Ectodermal cell (in vitro differentiated cells): Measurements from ENCODE around the gene KIRREL1.

Experiments used
- H3K27ac ChIP-seq: 2 replicates; pipeline ENCODE4 v1.7.0; 2013; ENCODE audit warnings: mild to moderate bottlenecking, low read depth, low read length; ENCODE audit not compliant: insufficient read depth, poor library complexity, severe bottlenecking
- H3K27me3 ChIP-seq: 2 replicates; pipeline ENCODE4 v1.7.0; 2013; ENCODE audit warnings: mild to moderate bottlenecking, low read length; ENCODE audit not compliant: insufficient read depth, control insufficient read depth, poor library complexity, severe bottlenecking
- H3K36me3 ChIP-seq: one replicate; pipeline ENCODE4 v1.7.0; 2013; ENCODE audit warnings: low read length; ENCODE audit not compliant: control insufficient read depth, insufficient read depth
- H3K4me1 ChIP-seq: one replicate; pipeline ENCODE4 v1.7.0; 2013; ENCODE audit warnings: low read length; ENCODE audit not compliant: control insufficient read depth, insufficient read depth
- H3K4me3 ChIP-seq: 2 replicates; pipeline ENCODE4 v1.7.0; 2013; ENCODE audit warnings: low read depth, low read length, control low read depth; ENCODE audit not compliant: insufficient read depth
- H3K9me3 ChIP-seq: 2 replicates; pipeline ENCODE4 v1.7.0; 2013; ENCODE audit warnings: mild to moderate bottlenecking, low read length, moderate library complexity; ENCODE audit not compliant: control insufficient read depth
- WGBS, 2 experiments: methylation state at CpG; one replicate each; pipeline ENCODE4 v1.1.7; 2013; ENCODE audit warnings: missing lambda C conversion rate in 2 of 2; 5-methylcytosine and 5-hydroxymethylcytosine counted together

The KIRREL1 gene

DNA sequence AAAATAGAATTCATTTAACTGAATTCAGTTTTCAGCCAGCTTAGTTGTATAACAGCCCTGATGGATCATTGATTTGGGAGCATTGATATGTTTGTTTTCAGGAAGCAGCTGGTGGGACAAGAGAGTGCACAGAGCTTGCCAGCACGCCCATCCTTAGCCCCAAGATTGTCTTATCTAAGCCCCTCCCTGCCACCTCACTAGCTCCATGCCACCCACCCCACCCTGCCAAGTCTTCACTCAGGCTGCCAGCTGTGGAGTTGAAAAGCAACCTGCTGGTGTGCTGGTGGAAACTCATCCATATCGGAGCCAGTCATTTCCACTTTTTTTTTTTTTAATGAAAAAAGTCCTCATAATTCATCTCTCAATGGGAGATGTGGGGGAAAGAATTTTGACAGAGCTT lies 11.8 kb downstream of the KIRREL1 start:
- WGBS, 2 experiments: 90 to 93% methylated on average over 1 to 2 of the region's 2 CpGs
- Histone ChIP-seq H3K4me1 (peaks cover 82% of the 10 kb centered on the region), H3K36me3 (no peaks in the 10 kb centered on the region)

DNA sequence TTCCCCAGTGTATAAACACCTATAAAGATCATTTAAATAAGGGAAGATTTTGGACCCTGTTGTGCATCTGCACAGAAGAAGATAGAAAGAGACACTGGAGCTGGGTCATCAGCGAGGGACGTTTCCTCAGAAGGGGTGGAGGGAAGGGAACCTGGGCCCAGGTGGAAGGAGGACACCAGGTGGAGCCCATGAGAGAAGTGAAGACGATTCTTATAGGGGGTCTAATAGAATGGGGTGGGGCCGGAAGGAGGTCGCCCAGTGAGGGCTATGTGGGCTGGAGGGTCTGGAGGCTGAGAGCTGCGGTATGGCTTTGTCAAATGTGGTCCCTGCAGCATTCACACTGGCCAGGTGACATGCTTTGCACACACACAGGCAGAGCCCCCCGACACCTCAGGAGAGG lies 13.7 kb downstream of the KIRREL1 start:
- no peaks in the 10 kb centered on the region for H3K36me3 ChIP-seq
- no peaks in the 10 kb centered on the region for H3K9me3 ChIP-seq
- WGBS, 2 experiments: 84 to 88% methylated on average over 7 of the region's 7 CpGs
- H3K4me3 ChIP-seq: no peak overlapping the region
- H3K4me1 ChIP-seq: peaks cover 82% of the 10 kb centered on the region
- no peaks in the 10 kb centered on the region for H3K27me3 ChIP-seq
- peak overlapping the region; percentile 36 for H3K27ac ChIP-seq

More for the DNA sequence above, 11.8 kb downstream of the KIRREL1 start:
- Histone ChIP-seq H3K27me3 (no peaks in the 10 kb centered on the region), H3K4me3 (no peak overlapping the region), H3K27ac (no peak overlapping the region), H3K9me3 (no peaks in the 10 kb centered on the region)

DNA sequence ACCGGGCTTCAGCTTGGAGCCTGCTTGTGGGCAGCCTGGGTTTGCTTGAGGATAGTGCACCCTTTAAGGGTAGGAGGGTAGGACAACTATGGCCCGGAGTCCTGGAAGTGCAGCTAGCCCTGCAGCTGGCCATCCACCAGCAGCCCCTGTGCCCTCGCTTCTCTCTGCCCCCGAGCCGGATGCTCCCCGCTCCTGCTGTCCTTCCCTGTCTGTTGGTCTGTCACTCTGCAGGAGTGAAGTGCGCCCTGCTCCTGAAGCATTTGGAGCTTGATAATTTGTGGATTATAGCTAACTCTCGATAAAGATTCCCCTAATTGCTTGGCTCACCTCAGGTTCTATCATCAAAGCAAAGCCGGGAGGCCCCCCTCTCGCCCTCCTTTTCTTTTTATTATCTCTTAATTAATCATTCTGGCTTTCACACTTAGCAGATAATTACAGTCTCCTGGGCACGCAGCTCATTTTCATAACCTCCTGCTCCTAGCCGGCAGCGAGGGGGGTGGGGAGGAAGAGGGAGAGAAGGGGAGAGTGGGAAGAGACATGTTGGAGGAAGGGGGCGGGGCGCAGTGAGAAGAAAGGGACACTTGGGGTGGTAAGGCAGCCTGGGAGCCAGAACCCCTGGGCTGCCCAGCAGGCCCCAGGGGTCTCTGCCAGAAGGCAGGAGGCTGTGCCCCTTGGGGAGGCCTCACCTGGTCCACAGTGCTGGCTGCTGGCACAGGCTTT lies 14.4 kb downstream of the KIRREL1 start:
- 63 to 65% methylated on average over 15 of the region's 15 CpGs for WGBS, 2 experiments

DNA sequence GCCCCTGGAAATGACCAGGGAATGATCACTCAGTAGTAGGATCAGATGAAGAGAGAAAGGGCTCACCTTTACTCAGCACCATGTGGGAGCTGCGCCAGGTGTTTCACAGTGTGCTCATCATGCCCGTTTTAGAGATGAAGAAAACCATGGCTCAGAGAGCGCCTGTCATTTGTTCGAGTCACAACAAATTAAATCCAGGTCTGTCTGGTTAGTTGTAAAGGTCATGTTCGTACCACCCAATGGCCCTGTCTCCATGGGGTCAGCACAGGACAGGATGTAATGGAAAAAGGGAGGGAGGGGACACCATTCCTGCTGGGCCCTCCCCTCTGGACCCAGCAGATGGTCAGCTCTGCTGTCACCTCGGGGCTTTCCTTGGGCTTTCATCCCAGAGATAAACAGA lies 15.2 kb downstream of the KIRREL1 start:
- no peak overlapping the region for H3K27ac ChIP-seq
- H3K27me3 ChIP-seq: no peaks in the 10 kb centered on the region
- no peak overlapping the region for H3K4me3 ChIP-seq
- 89 to 92% methylated on average over 6 of the region's 6 CpGs for WGBS, 2 experiments
- H3K4me1 ChIP-seq: peaks cover 82% of the 10 kb centered on the region
- no peaks in the 10 kb centered on the region for H3K36me3 ChIP-seq
- H3K9me3 ChIP-seq: no peaks in the 10 kb centered on the region

More for the DNA sequence above, 14.4 kb downstream of the KIRREL1 start:
- Histone ChIP-seq H3K27ac (no peak overlapping the region), H3K4me1 (peaks cover 82% of the 10 kb centered on the region), H3K36me3 (no peaks in the 10 kb centered on the region), H3K27me3 (no peaks in the 10 kb centered on the region), H3K9me3 (no peaks in the 10 kb centered on the region), H3K4me3 (no peak overlapping the region)

DNA sequence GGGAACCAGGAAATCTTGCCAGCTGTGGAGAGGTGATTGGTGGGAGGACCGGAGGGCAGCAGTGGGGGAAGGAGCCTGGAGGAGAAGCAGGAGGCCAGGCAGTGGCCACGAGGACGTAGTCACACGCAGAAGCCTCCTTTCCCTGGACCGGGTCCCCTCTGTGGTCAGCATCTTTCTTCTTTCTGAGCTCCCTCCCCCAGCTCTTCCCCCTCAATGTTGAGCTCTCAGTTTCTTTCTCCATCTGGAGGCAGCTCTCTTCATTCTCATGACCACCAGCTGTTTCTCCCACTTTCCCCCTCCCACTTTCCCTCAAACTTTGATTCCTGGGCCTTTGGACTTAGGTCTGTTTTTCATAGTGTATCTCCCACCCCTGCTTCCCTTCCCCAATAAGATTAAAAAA lies 18.3 kb downstream of the KIRREL1 start:
- no peaks in the 10 kb centered on the region for H3K9me3 ChIP-seq
- no peaks in the 10 kb centered on the region for H3K27me3 ChIP-seq
- no peak overlapping the region for H3K27ac ChIP-seq
- no peak overlapping the region for H3K4me3 ChIP-seq
- WGBS, 2 experiments: 74 to 81% methylated on average over 5 of the region's 5 CpGs
- no peaks in the 10 kb centered on the region for H3K36me3 ChIP-seq
- peaks cover 85% of the 10 kb centered on the region for H3K4me1 ChIP-seq

DNA sequence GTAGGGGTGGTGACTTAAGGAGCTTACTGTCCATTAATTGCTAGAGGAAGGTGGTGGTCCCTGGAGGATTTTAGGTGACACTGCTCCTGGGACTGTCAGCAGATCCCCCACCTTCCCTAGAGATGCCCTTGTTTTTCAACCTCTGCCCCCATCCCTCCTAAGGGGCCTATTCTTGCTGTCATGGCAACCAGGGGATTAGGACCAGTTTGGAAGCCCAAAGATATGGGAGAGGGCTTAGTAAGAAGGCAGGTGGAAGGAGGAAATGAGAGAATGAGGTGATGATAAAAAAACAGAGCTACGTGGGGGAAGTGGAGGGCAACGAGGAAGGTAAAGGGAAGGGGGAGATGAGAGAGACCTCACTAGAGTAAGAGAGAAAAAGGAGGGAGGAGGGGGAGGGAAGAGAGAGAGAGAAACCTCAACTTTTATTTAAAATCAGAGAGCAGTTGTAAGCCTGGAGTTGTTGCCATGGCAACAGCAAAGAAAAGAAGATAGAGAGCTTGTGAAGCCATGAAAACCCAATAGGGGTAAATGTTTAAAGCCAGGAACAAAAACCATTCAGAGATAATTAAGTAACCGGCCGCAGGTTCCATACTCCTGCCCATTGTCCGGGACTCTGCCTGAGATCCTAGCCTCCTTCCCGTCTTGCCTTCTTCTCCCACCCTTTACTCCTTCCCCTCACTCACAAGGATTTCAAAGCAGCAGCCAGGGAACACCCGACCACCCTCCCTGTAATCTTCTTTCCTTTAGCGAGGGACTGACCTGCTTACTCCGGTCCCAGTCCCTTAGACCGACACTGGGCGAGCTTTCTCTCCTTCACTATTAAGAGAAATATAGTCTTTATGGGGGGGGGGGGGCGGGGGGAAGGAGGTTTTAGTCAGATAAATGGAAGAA lies 20.6 kb downstream of the KIRREL1 start:
- Histone ChIP-seq H3K4me1 (peaks cover 85% of the 10 kb centered on the region), H3K36me3 (no peaks in the 10 kb centered on the region), H3K27ac (peak overlapping the region; percentile 92), H3K27me3 (no peaks in the 10 kb centered on the region), H3K9me3 (no peaks in the 10 kb centered on the region), H3K4me3 (no peak overlapping the region)
- 11 to 17% methylated on average over 8 to 9 of the region's 12 CpGs for WGBS, 2 experiments

DNA sequence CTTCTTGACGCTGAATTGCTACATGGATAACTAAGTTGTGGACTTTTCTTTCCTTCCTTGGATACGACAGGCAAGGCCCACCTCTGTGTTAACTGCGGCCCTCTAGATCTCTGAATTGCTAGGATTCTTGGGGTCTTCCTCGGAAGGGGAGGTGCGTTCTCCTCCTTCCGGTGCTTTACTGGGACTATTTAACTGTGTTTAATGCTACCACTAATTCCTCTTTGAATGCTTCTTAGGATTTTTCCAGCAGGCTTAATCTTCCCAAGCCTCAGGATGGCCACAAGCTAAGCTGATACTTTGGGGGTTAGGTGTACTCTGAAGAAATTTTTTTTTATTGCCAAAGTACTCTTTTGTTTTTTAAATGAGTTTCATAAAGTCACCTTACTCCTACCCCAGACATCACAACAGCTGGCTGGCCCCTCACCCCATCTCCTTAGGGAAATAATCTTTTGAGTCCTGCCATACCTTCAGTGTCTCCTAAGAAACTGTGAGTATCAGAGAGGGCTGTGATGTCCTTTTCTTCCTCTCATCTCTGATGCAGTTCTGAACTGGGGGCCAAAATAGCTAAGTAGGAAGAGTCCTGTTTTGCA lies 21.4 kb downstream of the KIRREL1 start:
- no peak overlapping the region for H3K4me3 ChIP-seq
- H3K27ac ChIP-seq: peak overlapping the region; percentile 92
- no peaks in the 10 kb centered on the region for H3K27me3 ChIP-seq
- peaks cover 86% of the 10 kb centered on the region for H3K4me1 ChIP-seq
- no peaks in the 10 kb centered on the region for H3K9me3 ChIP-seq
- 44% methylated on average over 6 of the region's 6 CpGs for WGBS, 2 experiments
- H3K36me3 ChIP-seq: no peaks in the 10 kb centered on the region

DNA sequence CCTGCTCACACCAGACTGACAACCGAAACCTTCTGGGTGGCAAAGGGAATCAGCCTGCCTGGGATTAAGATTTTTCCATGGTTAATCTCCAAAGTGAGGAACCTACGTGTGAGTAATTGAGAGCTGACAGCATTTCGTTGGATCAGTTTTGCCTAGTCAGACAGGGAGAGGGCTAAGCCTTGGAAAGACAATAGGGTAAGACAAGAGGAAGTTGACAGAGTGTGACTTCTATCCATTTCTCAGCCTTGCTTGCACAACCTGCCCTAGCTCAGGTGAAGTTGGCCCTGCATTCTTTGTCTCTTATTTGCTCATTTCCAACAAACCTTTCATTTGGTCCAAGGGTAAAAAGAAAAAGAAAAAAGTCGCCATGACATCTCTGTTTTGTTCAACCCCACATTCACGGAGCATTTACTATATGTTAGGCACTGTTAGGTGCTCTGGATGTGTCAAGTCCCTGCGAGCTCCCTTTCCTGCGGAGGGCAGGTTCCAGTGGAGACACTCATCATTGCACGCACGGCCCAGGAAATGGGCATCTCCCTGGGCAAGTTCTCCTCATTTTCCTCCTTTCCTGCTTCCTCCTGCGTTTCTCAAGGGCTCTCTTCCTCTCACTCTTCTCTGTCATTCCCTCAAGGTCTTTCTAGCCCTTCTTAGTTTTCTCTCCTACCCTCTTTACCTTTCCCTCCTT lies 23.3 kb downstream of the KIRREL1 start:
- 49 to 59% methylated on average over 10 of the region's 10 CpGs for WGBS, 2 experiments
- peaks cover 85% of the 10 kb centered on the region for H3K4me1 ChIP-seq
- no peak overlapping the region for H3K4me3 ChIP-seq
- no peaks in the 10 kb centered on the region for H3K36me3 ChIP-seq
- peak overlapping the region; percentile 45 for H3K27ac ChIP-seq
- no peaks in the 10 kb centered on the region for H3K27me3 ChIP-seq
- H3K9me3 ChIP-seq: no peaks in the 10 kb centered on the region

DNA sequence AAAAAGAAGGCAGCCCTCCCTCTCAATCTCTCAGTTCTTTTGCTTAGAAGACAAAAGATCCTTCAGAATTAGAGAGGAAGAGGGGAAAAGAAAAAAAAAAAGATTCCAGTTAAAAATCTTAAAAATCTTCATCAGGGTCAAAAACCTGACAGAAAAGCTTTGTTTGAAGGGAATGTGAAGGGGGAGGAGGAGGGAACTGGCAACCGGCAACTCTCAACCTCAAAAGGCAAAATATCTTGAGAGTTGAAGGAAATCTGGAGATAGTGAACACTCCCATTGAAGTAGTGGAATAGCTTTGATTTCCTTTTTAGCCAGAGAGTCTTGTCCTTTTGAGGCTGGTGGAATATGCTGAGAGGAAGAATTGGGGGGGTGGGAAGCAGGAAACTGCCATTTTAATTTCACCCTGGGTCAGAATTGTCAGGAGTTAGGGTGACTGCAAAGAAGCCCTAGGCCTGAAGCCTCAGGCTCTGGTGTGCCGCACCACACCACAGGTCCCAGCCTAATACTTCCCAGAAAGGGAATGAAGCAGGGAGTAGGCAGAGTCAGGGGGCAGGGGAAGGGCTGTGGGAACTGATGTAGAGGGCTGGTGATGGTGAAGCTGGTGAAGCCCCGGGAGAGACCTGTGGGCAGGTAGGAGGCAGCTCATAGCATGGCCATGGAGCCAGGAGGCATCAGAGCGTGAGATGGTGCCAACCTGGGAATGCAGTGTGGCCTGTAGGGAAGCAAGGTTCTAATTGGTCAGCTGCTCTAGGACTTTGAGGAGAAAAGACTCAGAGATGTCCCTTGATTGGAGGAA lies 24.6 kb downstream of the KIRREL1 start:
- Histone ChIP-seq H3K36me3 (no peaks in the 10 kb centered on the region), H3K27ac (peak overlapping the region; percentile 62), H3K27me3 (no peaks in the 10 kb centered on the region), H3K4me1 (peaks cover 80% of the 10 kb centered on the region), H3K4me3 (no peak overlapping the region), H3K9me3 (no peaks in the 10 kb centered on the region)
- WGBS, 2 experiments: 74 to 76% methylated on average over 4 of the region's 4 CpGs
